ENCODE data around the gene DMAC1.

DNA sequence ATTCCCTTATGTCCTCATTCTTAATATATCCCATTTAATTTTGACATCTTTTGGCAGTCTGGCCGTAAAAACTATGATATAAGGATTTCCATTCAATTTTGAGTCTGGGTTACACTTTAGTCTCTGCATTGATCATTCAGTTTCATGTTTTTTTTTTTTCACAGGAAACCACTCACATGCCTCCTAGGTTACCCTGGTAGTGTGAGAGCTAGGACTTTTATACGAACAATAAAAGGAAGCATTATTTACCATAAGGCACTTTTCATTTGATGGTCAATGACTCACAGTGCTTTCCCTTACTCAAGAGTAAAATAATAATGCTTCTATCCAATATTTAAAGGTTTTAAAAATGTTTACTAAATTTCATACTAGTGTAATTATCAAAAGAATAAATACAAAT is 16.4 kb upstream of the DMAC1 start:
- TF ChIP-seq CTCF (IDR thresholded peaks at IDR 0.05; ENCODE audit: low read depth, low read length): no peak
- no peak for TF ChIP-seq EZH2phosphoT487 (IDR thresholded peaks at IDR 0.05; ENCODE audit: low read depth)

All from OCI-LY3 (cell line).